Transverse colon (tissue), 4 donors: ENCODE measurements around the gene KASH5.

Experiments
- POLR2AphosphoS5 ChIP-seq, 3 donors: sonication (generic); formaldehyde crosslinking; IDR thresholded peaks; one replicate each; pipeline ENCODE4 v1.6.1; 2016; ENCODE audit warnings: antibody characterized with exemption in 3 of 3
- TF ChIP-seq, protein P1 (sequence below), 5 experiments: fragments of 200-600 bp in 3 of 5; fragments of 450-650 bp in 2 of 5; sonication (generic) in 3 of 5; IDR thresholded peaks; 1 replicate in 2 of 5; 2 replicates in 3 of 5; pipeline ENCODE4 v1.5.1; 2016 to 2017; ENCODE audit warnings: antibody characterized with exemption in 5 of 5, inconsistent platforms in 3 of 5, mild to moderate bottlenecking in 2 of 5, moderate library complexity in 1 of 5

GRCh38 chr19:49420227-49420626, 32.2 kb downstream of the KASH5 start:
- TF ChIP-seq, protein P1, sequence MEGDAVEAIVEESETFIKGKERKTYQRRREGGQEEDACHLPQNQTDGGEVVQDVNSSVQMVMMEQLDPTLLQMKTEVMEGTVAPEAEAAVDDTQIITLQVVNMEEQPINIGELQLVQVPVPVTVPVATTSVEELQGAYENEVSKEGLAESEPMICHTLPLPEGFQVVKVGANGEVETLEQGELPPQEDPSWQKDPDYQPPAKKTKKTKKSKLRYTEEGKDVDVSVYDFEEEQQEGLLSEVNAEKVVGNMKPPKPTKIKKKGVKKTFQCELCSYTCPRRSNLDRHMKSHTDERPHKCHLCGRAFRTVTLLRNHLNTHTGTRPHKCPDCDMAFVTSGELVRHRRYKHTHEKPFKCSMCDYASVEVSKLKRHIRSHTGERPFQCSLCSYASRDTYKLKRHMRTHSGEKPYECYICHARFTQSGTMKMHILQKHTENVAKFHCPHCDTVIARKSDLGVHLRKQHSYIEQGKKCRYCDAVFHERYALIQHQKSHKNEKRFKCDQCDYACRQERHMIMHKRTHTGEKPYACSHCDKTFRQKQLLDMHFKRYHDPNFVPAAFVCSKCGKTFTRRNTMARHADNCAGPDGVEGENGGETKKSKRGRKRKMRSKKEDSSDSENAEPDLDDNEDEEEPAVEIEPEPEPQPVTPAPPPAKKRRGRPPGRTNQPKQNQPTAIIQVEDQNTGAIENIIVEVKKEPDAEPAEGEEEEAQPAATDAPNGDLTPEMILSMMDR (IDR thresholded peaks at IDR 0.05) = no peak
- TF ChIP-seq POLR2AphosphoS5 (IDR thresholded peaks at IDR 0.05) = no peak
